ENCODE measurements around the gene ZNF784.

ZNF784 gene

DNA sequence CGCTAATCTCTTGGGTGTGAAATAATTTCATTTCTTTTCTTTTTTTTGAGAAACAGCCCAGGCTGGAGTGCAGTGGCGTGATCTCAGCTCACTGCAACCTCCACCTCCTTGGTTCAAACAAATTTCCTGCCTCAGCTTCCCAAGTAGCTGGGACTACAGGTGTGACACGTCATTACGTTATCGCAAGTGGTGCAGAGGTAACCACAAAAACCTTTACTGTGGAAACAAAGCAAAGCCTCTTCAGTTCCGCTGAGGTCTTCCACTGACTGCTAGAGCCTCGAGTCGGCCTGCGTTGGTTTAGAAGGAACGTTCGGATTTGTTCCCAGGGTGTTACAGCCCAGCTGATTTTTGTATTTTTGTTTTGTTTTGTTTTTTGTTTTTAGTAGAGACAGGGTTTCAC lies 2.0 kb upstream of the ZNF784 start:
- TF ChIP-seq, protein P1, sequence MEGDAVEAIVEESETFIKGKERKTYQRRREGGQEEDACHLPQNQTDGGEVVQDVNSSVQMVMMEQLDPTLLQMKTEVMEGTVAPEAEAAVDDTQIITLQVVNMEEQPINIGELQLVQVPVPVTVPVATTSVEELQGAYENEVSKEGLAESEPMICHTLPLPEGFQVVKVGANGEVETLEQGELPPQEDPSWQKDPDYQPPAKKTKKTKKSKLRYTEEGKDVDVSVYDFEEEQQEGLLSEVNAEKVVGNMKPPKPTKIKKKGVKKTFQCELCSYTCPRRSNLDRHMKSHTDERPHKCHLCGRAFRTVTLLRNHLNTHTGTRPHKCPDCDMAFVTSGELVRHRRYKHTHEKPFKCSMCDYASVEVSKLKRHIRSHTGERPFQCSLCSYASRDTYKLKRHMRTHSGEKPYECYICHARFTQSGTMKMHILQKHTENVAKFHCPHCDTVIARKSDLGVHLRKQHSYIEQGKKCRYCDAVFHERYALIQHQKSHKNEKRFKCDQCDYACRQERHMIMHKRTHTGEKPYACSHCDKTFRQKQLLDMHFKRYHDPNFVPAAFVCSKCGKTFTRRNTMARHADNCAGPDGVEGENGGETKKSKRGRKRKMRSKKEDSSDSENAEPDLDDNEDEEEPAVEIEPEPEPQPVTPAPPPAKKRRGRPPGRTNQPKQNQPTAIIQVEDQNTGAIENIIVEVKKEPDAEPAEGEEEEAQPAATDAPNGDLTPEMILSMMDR (conservative IDR thresholded peaks at IDR 0.05; ENCODE audit: control insufficient read depth, insufficient read depth, low read depth, low read length) = no peak
- DNase-seq (ENCODE audit: low read depth) = no peak
- no peak overlapping the region for H3K4me3 ChIP-seq (ENCODE audit: control insufficient read depth, low read depth, low read length)

DNA sequence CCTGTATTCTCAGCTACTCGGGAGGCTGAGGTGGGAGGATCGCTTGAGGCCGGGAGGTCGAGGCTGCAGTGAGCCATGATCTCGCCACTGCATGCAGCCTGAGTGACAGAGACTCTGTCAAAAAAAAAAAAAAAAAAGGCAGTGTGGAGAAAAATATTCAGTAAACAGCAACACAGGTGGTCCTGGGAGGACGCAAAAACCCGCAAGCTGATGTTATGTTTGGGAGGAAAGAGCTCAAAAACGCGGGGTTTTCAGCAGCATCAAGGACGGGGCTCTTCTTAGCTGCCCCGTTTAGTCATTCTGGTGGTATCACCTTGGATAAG lies 599 bp upstream of the ZNF784 start:
- TF ChIP-seq, protein P1 (conservative IDR thresholded peaks at IDR 0.05; ENCODE audit: control insufficient read depth, insufficient read depth, low read depth, low read length) = no peak

GRCh38 chr19:55623561-55623960 lies 805 bp downstream of the ZNF784 start:
- TF ChIP-seq, protein P1 (conservative IDR thresholded peaks at IDR 0.05; ENCODE audit: control insufficient read depth, insufficient read depth, low read depth, low read length) = no peak
- H3K4me3 ChIP-seq (ENCODE audit: control insufficient read depth, low read depth, low read length) = no peak overlapping the region
- DNase-seq (ENCODE audit: low read depth) = no peak

More for the DNA sequence above, 599 bp upstream of the ZNF784 start:
- peak overlapping the region; percentile 72 for H3K4me3 ChIP-seq (ENCODE audit: control insufficient read depth, low read depth, low read length)
- DNase-seq (ENCODE audit: low read depth) = no peak

GRCh38 chr19:55623130-55623529 lies 1.2 kb downstream of the ZNF784 start:
- H3K4me3 ChIP-seq (ENCODE audit: control insufficient read depth, low read depth, low read length) = no peak overlapping the region
- DNase-seq (ENCODE audit: low read depth) = no peak
- TF ChIP-seq, protein P1 (conservative IDR thresholded peaks at IDR 0.05; ENCODE audit: control insufficient read depth, insufficient read depth, low read depth, low read length) = no peak

DNA sequence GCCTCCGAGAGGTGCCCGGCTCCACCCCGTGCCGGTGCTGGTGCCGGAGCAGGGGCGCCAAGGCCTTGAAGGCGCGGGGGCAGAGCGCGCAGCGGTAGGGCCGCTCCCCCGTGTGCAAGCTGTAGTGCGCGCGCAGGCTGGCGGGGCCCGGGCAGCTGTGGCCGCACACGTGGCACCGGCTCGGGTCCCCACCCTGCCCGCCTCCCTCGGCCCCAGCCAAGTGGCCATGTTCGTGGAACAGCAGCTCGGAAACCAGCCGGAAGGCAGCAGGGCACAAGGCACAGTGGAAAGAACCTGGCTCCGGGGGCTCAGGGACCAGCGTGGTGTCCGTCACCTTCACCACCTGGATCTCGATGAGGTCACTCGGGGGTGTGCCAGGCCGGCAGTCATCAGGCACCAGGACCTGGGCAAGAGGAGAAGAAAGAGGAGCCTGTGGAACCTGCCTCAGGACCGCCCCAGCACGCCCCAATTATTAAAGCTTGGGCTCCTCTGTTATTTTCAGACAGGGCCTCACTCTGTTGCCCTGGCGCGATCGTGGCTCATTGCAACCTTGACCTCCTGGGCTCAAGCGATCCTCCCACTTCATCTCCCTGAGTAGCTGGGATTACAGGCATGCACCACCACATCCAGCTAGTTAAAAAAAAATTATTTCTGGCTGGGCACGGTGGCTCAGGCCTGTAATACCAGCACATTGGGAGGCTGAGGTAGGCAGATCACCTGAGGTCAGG lies 2.0 kb downstream of the ZNF784 start:
- DNase-seq (ENCODE audit: low read depth) = no peak
- TF ChIP-seq, protein P1 (conservative IDR thresholded peaks at IDR 0.05; ENCODE audit: control insufficient read depth, insufficient read depth, low read depth, low read length) = no peak
- H3K4me3 ChIP-seq (ENCODE audit: control insufficient read depth, low read depth, low read length) = no peak overlapping the region

- no peak overlapping the region for H3K4me3 ChIP-seq (ENCODE audit: control insufficient read depth, low read depth, low read length)
- TF ChIP-seq, protein P1 (conservative IDR thresholded peaks at IDR 0.05; ENCODE audit: control insufficient read depth, insufficient read depth, low read depth, low read length) = no peak
- DNase-seq (ENCODE audit: low read depth) = no peak
Measured at GRCh38 chr19:55621673-55622231, 2.6 kb downstream of the ZNF784 start.

Data from fibroblast of mammary gland (primary cell).